Activated CD4-positive, CD25-positive, alpha-beta regulatory T cell (primary cell): ENCODE data around the gene ATG9B.
"Not testable (repeated sequence)": the region's sequence is repeated elsewhere in the genome, so short reads cannot be mapped to it uniquely, and the experiment has no call there.

Experiments
- DNase-seq, 4 experiments: peaks; one replicate each; lab custom pipeline; 2025; lab: John Stamatoyannopoulos, UW

Gene ATG9B

DNA sequence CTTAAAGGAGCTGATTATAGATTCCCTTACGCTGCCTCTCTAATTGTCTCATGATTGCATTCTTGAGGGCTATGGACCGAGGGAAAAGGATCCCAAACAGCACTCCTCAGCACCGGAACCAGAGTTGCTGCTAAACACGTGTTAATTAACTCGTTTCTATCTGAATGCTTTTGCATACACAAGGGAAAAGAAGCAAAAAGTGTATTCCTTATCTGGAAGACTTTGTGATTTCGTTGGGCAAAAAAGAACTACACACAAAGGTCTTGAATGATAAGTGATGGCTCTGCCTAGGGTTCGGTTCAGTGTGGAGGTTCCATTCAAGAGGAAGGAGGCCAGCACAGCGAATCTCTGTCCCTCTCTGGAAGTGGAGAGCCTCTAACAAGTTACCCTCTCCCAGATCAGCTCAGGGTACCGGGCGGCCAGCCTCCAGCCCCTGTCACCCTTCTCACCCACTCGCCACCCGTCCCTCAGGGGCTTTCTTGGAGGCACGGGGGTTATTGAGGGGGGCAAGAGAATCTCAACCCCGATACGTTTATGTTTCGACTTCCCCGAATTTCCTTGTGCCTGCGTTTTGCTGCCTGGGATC, 34.6 kb upstream of the ATG9B start:
- DNase-seq, result no peak

DNA sequence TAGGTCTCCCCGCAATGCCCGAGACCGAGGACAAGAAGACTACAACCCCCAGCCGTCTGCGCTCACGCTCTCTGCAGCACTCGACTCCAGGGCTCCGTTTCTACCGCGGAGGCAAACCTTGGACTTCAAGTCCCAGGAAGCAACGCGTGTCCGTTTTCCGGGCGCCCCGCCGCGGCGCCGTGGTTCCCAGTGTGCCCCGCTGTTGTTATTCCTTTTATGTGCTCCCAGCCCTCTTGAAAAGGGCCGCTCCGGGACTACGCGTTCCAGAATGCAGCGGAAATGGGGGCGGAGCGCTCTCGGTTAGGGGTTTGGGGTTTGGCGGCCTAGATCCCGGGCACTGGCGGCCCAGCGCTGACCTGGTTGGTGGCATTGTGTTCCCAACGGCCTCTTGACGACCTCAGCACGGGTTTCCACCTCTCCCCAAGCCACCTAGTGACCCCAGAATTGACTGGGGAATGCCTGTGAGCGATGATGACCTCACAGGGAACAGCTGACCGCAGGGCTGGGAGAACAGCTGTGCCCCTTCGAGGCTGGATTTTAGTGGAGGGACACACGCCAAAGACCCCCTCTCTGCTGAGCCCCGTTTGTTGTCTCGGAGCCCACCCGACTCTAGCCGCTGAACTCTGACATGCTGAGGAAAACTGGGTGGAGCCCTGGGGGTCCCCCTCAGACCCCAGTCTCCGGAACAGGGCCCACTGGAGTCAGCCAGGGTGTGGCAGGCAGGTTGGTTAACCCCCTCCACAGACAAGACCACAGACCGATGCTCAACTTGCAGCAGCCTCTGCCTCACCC, 33.9 kb upstream of the ATG9B start:
- peak; percentile 91 to 94 (median 92) for DNase-seq

DNA sequence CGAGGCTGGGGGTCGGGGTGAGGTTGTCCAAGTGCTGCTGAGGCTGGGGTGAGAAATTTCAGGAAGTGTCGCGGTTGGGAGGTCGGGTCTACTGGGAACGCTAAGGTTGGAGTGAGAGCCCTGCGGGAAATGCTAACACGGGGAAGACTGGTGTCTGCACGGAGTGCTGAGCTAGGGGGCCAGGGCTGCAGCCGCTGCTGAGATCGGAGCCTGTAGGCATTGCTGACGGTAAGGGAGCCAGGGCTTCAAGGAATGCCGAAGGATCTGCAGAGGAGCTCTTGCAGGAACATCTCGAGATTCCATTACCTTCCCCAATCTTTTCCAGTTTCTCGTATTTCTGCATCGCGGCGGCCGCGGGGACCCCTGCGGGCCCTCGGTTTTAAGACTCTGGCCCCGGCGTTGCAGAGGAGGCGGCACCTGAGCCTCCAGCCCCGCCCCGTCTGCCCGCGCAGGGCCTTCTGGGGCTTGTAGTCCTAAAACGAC, 33.3 kb upstream of the ATG9B start, which contains the start of gene CDK5:
Gene CDK5, minus strand, starts transcription at position 392 of the 483 bp plus-strand sequence. Its CDS starts 49 bp downstream, at position 343.
- no peak for DNase-seq

DNA sequence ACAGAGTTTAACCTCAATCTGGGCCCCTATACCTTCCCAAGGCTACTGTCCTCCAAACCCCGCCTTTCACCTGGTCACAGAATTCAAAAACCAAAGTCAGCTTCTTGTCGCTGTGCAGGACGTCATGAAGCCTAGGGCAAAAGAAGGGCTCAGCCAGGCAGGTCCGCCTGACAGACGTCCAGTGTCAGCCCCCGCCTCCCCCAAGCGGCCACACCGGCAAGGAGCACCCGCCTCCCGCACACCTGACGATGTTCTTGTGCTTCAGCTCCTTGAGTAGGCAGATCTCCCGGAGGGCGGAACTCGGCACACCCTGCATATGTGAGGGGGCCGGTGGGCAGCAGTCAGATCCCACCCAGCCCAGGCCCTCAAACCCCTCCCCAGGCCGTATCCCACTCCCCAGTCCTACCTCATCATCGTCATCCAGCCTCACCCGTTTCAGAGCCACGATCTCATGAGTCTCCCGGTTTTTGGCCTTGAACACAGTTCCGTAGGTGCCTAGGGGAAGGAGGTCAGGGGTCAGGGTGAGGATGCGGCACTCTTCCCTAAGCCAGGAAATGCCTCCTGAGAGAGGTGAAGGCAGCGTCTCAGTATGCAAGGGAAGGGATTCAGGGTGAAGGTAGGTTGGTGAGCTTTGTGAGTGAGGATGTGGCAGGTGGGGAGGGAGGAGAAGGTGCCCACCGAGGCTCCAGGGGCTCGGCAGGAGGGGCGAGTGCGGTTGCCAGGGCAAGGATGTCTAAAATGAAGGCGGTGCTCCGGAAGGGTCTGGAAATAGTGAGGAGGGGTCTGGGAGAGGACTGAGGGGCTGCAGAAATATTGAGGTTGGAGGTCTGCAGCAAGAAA, 32.6 kb upstream of the ATG9B start:
- no peak for DNase-seq

DNA sequence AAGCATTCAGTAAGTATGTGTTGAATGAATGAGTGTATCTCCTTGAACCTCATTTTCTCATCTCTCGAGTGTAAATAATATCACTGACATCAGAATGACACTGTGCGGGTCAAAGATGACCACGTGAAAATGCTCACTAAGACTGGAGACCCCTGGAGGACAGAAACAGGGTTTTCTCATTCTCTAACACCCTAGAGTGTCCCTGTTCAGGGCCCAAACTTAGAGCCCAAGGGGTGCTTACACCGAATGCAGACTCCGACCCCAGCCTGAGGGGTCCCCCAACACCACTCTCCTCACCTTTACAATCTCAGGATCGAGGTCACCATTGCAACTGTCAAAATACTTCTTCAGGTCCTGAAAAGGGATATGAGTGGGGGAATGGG, 32.0 kb upstream of the ATG9B start:
- DNase-seq, result no peak

DNA sequence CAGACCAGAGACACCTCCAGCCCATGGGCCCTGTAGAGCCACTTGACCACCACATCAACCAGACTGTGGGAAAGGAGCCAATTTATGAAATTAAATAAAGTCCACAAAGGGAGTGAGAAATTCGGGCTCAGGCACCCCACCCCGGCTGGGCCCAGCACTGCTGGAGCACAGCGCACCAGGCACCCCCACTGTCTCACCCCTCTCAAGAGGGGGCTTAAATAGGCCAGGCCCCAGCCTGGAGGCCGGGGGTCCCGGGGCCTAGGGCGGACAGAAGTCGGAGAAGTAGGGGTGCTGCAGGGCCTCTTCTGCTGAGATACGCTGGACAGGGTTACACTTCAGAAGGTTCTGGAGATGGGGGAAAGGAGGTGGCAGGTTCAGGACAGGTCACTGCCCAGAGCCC, 29.5 kb upstream of the ATG9B start:
- DNase-seq, result no peak

DNA sequence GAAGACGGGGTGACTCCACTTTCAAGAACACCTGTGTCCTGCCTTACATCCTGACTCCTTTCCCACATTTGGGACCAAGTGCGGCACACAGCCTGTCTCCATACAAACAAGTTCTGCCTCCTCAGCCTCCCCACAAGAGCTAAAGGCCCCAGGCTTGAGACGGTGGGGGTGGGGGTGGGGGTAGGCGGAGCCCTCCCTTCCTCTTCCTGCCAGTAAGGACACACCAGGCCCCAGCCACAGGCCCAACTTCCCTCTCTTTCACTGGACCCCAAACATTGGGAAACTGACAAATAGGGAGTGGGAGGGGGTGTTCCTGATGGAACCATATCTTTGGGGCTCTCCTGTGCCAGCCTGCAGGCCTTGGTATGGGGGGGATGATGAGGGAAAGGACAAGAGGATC, 28.8 kb upstream of the ATG9B start:
- no peak for DNase-seq

DNA sequence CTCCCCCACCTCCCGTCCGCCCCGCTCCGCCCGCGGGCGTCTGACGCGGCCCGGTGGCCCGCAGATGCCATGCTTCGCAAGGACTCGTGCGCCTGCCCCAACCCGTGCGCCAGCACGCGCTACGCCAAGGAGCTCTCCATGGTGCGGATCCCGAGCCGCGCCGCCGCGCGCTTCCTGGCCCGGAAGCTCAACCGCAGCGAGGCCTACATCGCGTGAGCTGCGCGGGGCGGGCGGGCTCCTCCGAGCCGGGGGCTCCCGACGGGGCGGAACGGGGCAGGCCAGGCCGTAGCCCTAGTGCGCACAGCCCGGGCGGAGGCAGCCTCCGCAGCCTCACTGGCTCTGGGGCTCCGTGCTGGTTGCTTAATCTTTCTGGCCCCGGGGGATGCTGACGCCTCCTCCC, 26.8 kb upstream of the ATG9B start:
- DNase-seq, result peak in 2 of 4 experiments; percentile 23 to 25

DNA sequence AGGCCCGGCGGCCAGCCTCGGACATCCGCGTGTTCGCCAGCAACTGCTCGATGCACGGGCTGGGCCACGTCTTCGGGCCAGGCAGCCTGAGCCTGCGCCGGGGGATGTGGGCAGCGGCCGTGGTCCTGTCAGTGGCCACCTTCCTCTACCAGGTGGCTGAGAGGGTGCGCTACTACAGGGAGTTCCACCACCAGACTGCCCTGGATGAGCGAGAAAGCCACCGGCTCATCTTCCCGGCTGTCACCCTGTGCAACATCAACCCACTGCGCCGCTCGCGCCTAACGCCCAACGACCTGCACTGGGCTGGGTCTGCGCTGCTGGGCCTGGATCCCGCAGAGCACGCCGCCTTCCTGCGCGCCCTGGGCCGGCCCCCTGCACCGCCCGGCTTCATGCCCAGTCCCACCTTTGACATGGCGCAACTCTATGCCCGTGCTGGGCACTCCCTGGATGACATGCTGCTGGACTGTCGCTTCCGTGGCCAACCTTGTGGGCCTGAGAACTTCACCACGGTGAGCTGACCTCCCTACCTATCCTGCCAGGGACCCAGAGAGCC, 24.7 kb upstream of the ATG9B start:
- DNase-seq, result no peak

DNA sequence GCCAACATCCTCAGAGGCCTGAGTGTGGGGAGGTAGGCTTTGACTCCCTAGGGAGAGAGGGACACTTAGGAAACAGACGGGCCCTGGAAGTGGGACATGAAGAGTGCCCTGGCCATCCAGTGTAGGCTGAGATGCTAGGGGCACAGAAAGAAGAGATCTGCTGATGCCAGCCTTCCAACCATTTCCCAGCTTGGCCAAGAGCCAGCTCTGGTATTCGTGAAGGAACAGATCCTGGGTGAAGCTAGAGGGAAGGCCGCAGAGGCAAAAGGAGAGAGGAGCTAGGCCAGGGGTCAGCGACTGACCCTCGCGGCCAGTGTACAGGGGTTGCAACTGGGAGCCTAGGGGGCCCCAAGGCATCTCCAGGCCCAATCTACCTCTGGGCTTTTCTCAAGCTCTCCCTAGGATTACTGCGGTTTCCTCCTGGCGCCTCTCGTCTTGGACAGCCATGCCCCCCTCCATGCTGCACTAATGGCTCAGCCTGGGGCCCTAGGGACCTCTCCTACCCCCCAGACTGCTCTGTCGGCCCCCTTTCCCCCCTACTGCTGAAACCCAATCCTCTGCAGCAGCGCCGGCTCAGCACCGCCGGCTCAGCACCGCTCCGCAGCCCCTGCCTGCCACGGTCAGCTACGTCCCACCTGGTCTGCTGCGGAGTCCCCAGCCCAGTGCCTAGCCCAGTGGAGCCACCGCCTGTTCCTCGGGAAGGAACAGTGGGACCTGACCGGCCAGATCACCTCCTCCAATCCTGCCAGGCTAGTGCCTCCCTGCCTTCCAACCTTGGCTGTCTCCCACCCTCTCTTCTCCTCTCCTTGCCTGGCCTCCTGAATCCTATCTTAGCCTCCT, 23.9 kb upstream of the ATG9B start, which contains the start of gene ASIC3:
Gene ASIC3, plus strand, starts transcription at position 556 of the 840 bp plus-strand sequence. CDS start 355 bp downstream, outside the sequence.
- DNase-seq, result no peak

DNA sequence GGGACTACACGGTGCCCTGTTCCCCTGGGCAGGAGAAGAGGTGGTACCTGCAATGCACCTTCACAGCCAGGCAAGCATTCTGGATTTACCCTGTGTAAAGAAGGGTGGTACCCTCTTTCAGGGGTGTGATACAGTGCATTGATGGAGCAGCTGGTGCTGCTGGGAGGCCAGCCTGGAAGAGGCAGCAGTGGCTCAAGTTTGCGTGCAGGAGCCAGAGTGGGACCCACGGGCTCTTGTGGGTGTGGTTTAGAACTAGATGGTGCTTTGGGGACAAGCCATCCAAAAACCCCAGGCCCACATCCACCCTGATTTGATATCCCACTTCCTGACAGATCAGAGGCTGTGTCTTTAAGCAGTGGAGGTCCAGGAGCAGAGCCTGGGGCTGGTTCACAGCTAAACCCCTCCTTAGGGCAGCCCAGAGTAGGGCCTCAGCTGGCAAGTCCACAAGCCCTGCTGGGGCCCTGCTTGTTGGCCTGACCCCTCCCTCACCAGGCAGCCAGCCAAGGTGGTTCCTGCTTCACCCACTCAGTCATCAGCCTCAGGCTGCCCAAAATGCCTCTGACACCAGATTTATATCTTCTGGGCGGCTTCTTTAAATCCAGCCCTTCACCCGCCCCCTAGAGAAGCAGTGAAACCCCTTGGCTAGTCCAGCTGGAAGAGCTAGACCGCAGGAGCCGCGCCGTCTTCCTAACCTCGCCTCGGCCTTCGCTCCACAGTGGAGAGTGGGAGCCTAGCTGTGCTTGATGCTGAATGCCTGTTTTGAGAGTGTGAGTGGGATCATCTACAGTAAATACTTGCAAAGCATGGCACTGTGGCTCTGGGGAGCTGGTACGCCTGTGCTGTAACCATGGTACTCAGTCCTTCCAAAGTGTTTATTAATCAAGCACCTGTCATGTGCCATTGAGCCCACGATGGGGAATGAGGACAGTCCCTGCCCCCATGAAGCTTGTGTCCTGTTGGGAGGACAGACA, 22.6 kb upstream of the ATG9B start:
- DNase-seq, result no peak

DNA sequence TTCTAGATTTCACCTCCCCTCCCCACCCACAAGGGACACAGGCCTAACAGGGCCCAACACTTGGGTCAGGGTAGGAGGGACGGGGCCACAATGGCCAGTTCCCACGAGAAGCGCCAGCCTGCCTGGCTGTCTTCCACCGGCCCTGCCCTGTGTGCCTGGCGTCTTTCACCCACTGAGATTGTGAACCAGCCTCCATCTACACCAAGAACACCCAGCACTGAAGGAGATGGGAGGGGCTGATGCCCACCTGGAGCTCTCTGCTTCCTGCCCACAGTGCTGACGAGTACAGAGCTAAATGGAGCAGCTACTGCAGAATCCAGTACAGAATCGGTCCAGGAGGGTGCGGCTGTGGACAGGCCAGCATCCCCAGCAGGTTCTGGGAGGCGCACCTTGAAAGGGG, 21.7 kb upstream of the ATG9B start:
- DNase-seq, result no peak

DNA sequence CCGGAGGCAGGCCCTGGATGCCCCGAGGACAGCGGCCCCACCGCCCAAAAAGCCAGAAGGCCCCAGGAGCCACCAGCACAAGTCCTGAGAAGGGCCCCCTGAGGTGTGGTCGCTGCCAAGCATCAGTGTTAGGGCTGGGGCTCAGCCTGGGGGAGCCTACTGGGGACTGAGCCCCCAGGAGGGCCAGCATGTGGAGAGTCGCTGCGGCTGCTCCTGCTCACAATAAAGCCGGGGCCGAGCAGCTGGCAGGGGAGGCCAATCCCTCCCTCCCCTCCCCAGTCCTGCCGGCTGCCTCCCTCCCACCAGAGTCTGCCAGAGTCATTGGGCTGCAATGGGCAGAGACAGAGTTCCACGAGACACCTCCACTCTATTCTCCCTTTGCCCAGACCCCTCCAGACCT, 21.0 kb upstream of the ATG9B start:
- DNase-seq, result no peak

DNA sequence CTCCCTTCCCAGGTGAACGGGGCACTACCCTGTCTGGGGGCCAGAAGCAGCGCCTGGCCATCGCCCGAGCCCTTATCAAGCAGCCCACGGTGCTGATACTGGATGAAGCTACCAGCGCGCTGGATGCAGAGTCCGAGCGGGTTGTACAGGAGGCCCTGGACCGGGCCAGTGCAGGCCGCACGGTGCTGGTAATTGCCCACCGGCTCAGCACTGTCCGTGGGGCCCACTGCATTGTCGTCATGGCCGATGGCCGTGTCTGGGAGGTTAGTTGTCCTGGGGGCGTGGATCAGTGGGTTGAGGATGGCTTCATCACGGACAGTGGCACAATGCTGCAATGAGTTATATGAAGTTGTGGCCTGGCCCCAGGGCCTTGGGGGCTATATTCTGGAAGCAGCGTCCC, 19.7 kb upstream of the ATG9B start:
- no peak for DNase-seq

DNA sequence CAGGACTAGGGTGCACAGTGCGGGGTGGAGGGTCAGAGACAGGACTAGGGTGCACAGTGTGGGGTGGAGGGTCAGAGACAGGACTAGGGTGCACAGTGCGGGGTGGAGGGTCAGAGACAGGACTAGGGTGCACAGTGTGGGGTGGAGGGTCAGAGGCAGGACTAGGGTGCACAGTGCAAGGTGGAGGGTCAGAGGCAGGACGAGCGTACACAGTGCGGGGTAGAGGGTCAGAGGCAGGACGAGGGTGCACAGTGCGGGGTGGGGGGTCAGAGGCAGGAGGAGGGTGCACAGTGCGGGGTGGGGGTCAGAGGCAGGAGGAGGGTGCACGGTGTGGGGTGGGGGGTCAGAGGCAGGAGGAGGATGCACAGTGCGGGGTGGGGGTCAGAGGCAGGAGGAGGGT, 19.2 kb upstream of the ATG9B start:
- DNase-seq, result not testable (repeated sequence)

DNA sequence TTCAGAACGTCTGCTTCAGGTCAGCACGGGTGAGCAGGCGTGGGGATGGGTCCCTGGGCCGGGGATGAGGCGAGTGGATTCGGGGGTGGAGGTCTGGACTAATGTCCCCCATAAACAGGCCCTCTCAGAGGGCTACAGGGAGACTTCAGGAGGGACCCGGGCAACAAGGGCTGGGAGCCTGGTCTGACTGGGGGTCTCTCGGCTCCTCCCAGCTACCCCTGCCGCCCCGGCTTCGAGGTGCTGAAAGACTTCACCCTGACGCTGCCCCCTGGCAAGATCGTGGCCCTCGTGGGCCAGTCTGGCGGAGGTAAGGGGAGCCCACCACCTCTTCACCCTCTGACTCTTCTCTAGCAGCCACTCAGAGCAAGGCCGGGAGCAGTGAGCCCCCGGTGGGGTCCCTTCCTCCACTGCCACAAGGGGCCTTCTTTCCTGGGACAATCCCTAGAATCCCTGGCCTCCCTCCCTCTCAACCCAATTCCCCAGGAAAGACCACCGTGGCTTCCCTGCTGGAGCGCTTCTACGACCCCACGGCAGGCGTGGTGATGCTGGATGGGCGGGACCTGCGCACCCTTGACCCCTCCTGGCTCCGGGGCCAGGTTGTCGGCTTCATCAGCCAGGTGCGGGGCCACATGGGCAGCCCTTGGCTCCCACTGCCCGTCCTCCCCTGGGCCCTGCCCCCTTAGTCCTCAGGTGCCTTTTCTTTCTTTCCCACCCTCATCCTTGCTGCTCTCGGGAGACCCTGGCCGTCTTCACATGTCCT, 16.5 kb upstream of the ATG9B start:
- no peak for DNase-seq

DNA sequence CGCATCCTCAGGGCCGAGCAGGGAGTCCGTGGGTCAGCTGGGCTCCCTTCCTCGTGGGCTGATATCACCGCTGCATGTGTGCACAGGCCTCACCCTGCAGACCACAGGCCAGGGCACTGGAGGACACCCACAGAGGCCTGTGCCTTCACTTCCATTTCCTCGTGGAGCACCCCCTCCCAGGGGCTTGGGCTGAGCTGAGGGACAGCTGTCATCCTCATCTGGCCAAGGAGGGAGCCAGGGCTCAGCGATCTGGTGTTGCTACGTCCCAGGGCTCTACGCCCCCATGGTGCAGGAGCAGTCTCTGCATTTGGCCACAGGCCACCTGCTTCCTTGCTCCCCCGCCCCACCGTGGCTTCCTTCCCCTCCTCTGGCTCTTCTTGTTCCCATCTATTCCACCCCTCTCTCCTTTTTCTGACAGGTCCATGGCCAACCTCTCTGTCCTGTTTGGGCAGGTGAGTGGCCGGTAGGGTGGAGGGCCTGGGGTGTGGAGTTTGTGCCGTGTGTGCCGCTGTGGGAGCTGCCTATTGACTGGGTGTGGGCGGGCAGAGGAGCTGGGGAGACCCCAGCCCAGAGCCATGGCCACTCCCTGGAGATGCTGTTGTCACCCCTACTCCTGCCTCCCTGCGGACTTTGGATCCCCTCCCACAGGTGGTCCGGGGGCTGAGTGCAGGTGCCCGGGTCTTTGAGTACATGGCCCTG, 15.7 kb upstream of the ATG9B start:
- no peak for DNase-seq

DNA sequence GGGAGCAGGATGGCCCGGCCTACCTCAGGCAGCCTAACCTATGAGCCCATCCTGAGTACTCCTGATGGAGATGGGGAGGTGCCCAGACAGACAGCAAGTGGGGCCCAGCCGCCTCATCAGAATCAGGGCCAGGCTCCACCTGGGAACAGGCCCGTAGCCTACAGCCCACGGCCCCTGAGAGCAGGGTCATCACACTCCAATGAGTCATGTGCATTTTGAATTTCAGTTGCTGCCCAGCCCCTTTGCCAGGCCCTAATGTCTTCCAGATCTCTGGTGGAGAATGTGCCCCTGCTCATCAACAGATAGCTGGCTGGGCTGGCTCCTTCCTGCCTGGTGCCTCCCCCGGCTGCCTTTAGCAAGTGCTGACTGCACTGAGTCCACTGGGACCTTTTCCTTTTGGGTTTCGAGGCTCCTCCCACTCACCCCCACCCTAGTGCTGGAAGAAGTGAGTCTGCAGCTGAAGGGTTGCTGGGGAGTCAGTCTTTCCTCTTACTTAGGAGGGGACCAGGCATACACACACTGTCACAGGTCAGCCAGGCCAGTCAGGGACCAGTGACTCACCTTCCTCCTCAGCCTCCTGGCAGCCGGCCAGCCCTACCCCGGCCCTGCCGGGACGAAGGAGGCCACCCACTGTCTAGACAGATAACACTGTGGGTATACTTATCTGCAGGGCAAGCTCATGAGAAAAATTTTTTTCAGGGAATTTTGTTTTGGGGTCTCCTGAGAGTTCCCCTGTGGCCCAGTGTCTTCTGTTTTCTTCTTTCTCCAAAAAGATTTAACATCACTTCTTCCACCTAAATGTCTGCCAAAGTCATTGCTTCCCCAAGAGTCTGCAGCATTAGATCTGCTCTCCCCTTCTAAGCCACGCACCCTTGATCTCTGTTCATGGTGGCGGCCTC, 14.9 kb upstream of the ATG9B start:
- peak in 2 of 4 experiments; percentile 34 to 53 for DNase-seq
